Measurements from ENCODE around the gene USPL1.
A peak's percentile ranks its signal among the peaks of the same experiment; 100 is the strongest.

Gene USPL1

DNA sequence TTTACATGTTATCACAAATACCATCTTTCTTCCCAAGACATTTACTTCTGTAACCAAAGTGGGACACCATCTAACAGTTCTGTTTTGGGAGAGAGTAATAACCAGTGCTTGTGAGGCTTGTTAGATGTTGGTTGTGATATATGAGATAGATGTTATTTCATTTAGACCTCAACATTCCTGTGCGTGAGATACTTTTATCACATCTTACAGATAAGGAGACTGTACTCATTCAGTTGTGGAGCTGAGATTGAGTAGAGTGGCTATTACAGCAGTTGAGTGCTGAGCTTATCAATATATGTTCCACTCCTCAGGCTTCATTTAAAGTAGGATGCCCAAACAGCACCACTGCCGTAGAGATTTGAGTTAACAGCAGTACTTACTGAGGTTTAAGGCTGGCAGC is 43.1 kb downstream of the USPL1 start:
- no peak for DNase-seq (ENCODE audit: low read depth)

DNA sequence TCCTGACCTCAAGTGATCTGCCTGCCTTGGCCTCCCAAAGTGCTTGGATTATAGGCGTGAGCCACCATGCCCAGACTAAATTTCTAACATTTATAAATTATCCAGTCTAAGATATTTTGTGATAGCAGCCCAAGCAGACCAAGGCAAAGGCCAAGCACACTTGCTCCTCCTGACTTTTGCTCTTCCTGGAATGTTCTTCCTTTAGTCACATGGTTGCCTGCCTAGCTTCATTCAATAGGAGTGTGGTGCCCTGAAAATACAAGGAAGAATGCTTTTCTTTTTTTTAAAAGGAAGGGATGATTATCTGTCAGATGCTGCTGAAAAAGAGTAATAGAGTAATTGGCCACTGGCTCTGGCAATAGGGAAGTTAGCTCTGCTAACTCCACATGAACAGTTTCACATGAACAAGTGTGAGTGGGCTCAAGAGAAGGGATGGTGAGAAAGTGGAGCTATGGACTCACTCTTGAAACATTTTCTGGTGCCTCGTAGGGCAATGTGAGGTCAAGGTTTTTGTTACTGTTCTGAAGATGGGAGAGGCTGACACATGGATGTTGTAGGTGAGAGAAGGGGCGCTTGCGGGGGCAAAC is 47.1 kb downstream of the USPL1 start:
- DNase-seq (ENCODE audit: low read depth) = no peak

DNA sequence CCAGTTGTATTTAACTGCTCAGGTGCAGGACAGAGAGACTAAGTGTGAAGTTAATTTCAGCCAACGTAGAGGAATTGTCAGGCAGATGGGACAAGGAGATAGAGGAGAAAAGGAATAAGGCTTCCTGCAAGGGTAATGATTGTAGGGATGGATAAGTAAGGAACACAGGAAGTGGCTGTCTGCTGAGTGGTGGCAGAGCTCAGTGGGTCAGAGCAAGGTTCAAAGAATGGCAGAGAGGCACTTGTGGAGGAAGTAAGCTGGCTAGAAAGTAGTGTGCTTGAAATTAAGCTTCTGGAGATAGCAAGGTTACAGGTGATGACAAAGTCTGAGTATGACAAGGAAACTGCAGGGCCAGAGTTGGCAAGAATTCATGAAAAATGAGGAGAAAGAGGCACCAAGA is 47.9 kb downstream of the USPL1 start:
- DNase-seq (ENCODE audit: low read depth) = no peak

DNA sequence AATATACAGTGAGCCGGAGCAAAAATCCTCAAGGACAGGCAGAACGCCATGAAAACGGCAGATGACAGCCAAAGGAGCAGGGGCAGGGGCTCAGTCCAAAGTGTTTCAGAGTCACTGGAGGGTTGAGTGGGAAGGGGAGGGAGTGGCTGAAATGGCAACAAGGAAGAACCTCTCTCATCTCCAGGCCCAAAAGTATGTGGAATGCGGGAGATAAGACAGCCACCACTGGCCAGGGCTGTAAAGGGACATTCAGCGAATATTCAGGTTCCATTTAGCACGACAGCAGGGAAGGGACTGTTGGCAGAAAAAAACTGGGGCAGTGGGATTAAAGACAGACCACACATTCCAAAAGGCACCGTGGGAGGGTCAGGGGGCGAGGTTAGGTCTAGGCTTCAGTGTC is 48.4 kb downstream of the USPL1 start:
- no peak for DNase-seq (ENCODE audit: low read depth)

DNA sequence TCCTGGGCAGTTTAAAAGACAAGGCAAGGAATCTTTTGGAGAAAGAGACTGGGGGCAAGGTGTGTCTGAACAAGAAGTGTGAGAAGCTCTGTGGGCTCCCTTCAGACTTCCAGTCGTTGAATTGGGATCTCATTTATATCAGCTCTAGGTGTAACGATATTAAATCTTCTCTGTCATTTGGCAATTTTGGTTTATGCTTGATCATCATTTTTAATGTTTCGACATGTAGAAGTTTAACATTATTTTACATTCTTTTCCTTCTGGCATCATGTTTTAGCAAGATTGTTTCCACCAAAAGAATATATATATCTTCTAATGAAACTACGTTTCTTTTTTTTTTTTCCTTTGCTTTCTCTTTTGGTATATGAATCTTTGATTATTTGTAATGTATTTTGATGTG is 49.3 kb downstream of the USPL1 start:
- DNase-seq (ENCODE audit: low read depth) = no peak

DNA sequence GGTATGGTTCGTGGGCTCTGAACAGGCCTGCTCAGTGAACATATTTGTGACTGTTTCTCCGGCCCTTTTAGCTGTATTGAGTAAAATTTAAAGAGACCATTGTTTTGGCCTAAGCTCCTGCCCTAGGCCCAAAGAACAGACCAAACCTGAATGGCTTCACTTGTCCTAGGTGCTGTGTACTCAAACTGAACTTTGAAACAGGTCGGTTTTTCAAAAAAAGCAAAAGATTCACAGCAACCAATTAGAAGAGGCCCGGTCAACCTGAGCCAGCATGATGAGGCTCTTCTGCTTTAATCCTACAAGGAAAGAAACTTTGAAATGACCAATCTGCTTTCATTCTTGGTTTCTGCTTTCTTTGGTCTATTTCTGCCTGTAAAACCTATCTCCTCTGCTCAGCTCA is 50.6 kb downstream of the USPL1 start:
- DNase-seq (ENCODE audit: low read depth) = no peak

DNA sequence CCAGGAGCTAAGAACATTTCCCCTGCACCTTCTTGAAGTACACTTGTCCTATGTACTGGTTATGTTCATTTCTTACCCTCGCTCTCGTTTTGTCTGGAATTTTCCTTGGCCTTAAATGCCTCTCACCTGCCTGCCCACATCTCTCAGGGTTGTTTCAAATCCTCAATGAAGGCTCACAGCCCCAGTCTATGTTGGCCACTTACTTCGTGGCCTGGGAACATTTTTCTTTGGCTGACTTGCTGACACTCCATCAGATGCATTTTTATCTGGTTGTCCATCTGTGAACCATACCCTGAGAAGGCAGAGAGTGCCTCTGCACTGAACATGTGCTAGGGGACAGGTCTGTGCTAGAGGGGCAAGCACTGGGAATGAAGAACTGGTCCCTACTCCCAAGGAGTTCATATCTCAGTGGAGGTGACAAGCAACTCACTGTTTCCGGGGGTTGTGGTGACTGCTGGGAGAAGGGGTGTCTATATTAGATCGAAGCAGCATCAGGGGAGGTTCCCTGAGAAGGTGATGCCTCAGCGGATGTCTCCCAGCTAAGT is 53.6 kb downstream of the USPL1 start:
- no peak for DNase-seq (ENCODE audit: low read depth)

DNA sequence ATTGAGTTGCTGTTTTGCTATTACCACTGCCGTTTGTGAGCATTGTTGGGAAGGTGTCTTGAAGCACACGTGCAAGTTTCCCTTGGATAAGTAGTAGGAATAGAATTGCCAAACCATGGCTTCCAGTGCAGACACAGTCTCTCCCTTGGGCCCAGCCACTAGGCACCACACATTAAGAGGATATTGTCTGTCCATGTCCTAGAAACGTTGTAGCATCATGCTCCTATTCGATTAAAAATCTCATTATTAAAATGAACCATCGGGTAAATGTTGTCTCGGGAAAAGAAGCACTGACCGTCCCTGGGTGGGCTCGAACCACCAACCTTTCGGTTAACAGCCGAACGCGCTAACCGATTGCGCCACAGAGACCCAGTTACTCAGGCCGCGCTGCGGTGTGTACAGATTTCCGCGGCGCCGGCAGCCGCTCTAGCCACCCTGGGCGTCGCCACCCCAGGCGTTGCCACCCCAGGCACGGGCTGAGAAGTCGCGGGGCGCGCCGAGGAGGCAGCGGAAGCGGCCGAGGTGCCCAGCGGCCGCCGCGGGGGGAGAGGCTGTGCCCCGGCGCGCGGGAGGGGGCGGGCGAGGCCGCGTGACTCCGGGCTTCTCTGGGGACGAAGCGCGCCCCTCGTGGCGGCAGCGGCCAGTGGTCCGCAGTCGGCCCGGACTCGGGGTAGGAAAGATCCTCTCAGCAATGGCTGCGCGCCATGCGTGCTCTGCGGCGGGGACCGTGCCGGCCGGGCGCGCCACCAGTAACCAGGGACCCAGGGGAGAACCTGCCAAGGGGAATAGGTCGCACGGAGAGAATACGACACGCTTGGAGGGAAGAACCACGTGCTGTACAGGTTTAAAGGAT is 56.2 kb downstream of the USPL1 start:
- DNase-seq (ENCODE audit: low read depth) = peak; percentile 89

DNA sequence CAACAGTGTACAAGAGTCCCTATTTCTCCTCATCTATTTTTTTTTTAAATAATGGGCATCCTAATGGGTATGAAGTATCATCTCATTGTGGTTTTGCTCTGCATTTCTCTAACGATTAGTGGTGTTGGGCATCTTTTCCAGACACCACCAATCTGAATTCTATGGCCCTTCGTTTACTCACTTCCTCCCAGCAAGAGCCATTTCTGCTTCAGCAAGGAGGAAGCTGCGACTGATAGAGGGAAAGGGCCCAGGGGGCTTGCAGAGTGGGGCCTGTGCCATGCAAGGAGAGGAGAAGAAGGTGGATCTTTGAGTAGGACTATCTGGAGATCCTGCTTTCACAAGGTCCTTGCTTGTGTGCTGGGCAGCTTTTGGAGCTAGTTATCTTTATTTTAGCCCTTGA is 58.0 kb downstream of the USPL1 start:
- DNase-seq (ENCODE audit: low read depth) = no peak

DNA sequence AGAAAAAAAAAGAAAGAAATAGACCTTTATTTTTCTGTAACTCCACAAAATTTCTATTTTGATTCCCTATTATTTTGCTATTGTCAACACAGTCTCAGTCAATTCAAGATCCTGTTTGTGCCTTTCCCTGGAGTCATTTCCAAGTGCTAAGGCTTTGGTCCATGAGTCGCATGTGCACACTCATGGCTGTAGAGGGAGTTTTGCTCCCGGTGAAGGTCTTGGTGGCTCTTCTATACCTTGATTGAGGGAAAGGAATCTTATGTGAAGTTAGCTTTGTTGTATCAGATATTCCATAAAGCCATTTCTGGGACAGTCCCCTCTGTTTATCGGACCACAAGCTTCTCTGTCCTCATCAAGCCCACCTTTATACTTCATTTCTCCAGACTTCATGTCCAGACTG is 59.0 kb downstream of the USPL1 start:
- no peak for DNase-seq (ENCODE audit: low read depth)

DNA sequence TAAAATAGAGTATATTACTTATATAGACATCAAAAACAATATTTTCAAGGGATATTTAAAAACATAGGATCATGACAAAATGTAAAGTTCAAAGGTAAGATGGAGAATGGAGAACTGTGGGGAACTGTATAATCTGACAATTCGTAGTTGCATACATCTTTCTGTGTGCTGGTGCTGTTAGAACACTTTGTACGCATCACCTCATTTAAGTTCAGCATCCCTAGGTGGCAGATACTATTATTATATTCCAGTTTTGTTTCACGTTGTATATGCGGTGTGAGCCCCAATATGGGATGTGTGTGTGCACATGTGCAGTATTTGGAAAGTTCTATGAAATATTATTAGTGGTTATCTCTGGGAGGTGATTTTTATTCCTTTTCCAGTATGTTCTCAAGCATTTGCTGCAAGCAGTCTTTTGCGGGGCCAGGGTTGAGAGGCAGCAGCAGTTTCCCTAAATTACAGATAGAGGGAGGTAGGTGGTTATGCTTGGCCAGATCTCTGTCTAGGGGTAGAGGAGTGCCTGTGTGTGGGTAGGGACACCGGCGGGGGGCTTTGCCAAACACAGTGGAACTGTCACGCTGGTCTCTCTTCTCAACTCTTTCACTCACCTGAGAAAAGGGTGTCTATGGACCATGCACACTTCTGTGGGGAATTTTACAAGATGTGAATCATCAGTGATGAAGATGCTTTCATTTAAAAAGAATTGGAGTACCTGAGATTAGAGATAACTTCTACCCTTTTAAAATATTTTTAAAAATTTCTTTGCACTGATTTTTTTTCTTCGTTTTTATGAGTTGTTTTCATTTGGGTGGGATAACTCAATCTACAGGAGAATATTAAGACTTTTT is 62.0 kb downstream of the USPL1 start:
- no peak for DNase-seq (ENCODE audit: low read depth)

DNA sequence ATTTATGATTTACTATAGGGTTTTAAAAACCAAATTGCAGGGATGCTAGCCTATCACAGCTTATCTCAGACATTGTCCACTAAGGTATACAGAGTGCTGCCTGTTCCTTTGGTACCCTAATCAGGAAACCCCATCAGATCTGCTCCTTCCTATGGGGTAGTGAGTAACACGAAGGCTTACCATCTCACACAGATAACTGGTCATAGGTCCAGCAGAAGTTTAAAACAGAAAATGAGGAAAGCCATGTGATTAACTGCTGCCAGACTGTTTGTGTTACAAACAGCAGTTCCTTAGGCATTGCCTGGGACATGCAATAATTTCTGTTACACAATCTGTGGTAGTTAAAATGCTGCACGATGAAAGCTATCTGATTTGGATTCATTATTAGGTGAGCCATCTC is 64.1 kb downstream of the USPL1 start:
- DNase-seq (ENCODE audit: low read depth) = no peak

DNA sequence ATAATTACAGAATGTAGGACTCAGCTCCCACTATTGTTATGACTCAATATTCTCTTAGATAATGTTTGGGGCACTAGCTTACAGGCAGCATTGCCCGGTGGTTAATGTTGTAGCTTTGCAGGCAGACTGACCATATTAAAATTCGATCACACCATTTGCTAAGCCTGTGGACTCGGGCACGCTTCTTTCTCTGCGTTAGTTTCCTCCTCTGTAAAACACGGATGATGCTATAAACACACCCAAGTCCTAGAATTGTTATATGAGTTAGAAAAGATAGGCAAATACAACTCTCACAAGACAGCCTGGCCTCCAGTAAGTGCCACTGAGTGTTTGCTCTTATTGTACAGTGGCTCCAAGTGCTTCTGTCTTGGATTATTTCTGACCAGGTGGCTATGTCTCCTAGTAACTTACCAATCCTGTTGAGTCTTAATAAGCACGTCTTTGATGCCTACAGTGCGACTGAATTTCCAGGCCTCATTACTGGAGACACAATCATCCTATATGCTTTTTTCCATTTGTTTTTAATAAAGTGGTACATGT is 67.7 kb downstream of the USPL1 start:
- no peak for DNase-seq (ENCODE audit: low read depth)

DNA sequence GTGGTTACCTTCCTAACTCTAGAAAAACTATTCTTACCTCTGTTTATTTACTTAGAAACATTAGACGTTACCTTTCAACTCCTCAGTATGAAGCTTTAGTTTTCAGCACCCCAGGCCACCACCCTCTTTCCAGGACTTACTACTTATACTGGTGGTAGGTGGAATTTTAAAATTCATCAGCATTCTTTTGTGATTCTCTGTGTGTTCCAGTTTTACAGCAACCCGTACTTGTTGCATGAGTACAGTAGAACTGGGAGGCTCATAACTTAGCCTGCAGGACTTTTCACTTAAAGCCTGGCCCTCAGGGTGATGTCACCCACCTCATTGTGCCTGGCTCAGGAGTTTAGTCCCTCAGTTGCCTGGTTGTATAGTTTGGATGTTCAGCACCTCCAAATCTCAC is 68.3 kb downstream of the USPL1 start:
- DNase-seq (ENCODE audit: low read depth) = no peak

DNA sequence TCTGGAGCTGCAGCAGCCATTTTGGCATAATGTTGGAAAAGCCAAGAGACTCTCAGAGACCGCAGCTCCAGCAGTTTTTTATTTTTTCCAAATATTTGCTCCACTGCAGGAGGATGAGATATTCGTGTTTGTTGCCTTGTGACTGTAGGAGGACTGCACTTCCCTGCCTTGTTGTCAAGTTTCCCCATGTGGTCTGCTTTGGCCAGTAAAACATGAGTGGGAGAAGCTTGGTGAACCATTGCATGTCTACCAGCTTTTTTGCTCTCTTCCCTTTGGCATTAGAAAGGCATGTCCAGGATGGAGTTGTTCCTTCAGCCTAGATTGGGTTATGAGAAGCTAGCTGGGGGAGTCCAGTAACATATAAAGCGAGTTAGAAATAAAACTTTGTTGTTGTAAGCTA is 69.9 kb downstream of the USPL1 start:
- no peak for DNase-seq (ENCODE audit: low read depth)

DNA sequence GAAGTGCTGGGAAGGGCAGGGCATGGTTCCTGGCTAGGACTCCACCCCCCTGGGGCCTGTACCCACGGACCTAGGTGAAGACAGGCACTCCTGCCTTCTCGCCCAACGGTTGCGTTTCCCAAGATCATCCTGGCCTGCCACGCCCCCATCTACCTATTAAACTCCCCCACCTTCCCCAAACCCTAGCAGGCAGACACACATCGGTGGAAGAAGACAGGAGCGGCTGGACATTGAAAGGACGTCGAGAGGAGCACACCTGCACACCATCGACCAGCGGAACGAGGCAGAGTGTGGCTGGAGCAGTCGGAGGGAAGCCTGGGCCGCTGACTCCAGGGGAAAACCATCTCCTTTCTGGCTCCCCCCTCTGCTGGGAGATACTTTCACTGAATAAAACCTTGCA is 72.0 kb downstream of the USPL1 start:
- DNase-seq (ENCODE audit: low read depth) = no peak

DNA sequence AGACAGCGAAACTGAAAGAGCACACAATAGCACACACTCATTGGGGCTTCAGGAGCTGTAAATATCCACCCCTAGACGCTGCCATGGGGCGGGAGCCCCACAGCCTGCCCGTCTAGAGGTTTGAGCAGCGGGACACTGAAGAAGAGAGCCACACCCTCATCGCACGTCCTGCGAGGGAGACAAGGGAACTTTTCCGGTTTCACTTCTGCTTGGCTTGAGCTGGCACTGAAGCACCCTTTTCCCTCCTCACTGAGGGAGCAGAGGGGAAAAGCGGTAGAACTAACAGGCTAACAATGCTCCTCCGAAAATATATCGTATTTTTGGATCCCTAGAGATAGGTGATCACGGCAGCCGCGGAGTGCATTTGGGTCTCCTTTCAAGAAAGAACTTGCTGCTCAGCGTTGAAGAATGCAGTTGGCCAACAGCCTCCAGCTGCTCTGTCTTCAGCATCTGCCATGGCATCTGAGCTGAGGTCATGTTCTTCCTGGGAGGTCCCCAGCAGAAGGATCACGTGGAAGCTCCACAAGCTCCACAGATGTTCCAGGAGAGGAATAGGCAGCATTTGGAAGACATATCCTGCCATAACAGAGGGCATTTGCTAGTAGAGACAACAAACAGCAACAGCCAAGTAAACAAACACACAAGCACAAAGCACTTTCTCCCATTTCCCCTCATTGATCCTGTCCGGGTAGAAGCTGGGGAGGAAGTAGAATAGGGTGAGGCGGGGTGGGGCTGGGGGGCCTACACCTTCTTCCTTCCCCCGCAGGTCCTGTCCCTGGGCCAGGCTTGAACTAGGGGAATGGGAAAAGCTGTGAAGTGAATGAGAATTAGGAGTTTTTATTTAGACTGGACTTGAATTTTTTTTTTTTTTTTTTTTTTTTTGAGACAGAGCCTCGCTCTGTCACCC is 72.8 kb downstream of the USPL1 start:
- no peak for DNase-seq (ENCODE audit: low read depth)

DNA sequence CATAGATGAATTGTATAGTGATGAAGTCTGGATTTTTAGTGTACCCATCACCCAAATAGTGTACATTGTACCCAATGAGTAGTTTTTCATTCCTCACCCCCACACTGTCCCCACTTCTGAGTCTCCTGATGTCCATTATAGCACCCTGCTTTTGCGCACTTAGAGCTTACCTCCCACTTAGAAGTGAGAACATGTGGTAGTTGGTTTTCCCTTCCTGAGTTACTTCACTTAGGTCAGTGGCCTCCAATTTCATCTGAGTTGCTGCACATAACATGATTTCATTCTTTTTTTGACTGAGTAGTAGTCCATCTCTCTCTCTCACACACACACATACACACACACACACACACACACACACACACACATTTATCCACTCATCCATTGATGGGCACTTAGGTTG is 74.4 kb downstream of the USPL1 start:
- DNase-seq (ENCODE audit: low read depth) = no peak

DNA sequence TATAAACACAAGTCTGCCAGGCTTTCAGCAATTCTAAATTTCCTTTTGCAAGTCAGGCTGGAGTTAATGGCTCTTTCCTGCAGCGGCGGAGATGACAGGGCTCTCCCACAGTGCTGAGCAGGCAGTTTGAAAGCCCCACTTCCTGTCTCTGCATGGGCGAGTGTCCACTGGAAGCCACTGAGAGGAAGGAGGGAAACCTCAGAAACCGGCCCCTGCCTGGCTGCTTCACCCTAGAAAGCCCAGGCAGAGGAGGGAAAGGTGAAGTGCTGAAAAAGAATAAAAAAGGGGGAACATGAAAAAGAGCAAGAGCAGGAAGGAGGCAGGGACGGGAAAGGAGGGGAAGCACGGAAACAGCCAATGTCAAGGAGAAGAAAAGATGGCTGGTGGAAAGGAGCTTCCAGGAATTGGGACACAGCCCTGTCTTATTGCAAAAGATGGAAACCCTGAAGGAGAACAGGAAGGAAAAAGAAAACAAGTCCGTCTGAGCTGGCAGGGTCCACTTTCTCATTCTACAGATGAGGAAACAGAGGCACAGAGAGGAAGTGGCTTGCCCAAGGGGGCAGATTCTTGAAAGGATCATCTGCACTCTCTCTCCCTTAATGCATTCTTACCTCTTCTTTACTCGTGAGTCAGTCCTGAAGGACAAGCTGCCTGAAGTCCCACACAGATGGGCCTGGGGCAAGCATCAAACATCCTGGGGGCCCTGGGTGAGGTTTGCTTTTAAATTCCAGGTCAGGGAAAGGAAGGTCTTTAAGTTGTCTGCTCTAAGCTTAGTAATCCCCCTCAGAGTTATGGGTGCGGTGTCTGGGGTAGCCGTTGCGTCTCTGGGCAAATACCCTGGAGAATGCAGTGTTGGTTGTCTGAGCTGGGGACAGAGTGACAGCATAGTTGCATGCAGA is 78.8 kb downstream of the USPL1 start:
- no peak for DNase-seq (ENCODE audit: low read depth)

DNA sequence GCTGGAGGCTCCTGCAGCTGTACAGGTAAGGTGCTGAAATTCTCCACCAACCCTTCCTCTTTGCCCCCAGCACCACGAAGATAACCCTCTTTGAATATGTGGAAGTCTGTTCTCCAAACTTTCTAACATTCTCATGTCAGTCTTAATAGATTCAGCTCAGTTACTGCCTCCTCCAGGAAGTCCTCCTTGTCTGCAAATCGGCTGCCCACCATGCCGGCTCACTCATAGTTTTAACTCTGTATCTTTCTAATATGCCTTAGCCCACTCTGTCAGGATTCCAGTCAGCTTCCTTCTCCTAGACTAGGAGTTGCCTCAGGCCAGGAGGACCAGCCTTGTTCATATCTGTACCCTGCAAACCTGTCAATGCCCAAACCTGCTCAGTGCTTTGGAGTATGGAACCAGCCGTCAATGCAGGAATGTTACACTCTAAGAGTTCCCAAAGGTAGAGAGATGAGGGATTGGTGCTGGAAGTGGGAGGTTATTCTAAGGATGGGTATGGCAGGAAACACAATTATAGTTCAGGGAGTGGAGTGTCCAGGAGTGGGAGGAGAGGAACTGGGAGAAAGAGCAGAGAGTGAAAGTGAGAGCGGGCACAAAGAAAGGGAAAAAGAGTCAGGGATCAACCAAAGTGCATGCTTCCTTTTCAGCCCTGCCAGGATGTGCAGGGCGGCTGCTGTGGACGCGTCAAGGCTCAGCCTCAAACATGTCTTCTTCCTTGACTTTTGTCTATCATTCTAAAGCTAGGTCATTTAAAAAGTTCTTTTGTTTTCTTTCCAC is 79.6 kb downstream of the USPL1 start:
- DNase-seq (ENCODE audit: low read depth) = no peak
